ENCODE measurements around the gene LHX5.
"Not testable (repeated sequence)": the region's sequence is repeated elsewhere in the genome, so short reads cannot be mapped to it uniquely, and the experiment has no call there.

The LHX5 gene

DNA sequence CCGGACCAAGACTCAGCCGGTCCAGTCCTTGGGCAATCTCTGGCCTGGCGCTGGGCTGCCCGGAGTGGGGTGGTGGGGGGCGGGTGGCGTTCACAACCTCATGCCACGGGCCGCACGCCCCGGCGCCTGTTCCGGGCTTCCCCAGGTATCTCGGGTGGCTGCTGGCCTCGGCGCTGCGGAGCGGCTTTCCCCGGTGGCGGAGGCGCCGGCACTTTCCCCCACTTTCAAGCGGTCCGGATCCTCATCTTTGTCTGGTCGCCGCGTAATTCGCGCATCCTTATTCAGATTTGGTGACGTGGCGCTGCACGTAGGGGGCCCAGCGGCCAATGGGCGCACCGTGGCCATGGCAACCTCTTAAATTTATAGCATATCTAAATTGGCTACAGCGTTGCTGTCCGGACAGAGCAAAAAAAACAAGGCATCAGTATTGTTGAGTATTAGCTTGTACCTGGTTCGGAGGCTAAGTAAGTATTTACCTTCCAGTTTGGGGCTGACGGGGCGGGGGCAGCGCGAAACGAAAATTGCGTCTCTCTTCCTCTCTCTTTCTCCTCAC is at the start of gene LHX5:
TSS of gene LHX5 (minus strand) at position 253 of the 553 bp plus-strand sequence. CDS start 373 bp downstream, outside the sequence.
- Mint-ChIP-seq H3K36me3 (ENCODE audit: low read depth) (no peaks in the 10 kb centered on the region), H3K27me3 (peaks cover 100% of the 10 kb centered on the region), H3K4me3 (no peak within 1 kb of the TSS), H3K27ac (no peak within 1 kb of the TSS), H3K9me3 (no peaks in the 10 kb centered on the region), H3K4me1 (ENCODE audit: low read depth) (peaks cover 3% of the 10 kb centered on the region)
- intact Hi-C loops (cut with micrococcal nuclease), result no loop called here

GRCh38 chr12:113519464-113520307 is 48.0 kb upstream of the LHX5 start:
- intact Hi-C loops (cut with micrococcal nuclease), result no loop called here
- no peak overlapping the region for H3K4me3 Mint-ChIP-seq
- H3K27me3 Mint-ChIP-seq, result peaks cover 76% of the 10 kb centered on the region
- no peak overlapping the region for H3K27ac Mint-ChIP-seq
- H3K9me3 Mint-ChIP-seq, result no peaks in the 10 kb centered on the region
- no peaks in the 10 kb centered on the region for H3K36me3 Mint-ChIP-seq (ENCODE audit: low read depth)
- H3K4me1 Mint-ChIP-seq (ENCODE audit: low read depth), result no peaks in the 10 kb centered on the region

DNA sequence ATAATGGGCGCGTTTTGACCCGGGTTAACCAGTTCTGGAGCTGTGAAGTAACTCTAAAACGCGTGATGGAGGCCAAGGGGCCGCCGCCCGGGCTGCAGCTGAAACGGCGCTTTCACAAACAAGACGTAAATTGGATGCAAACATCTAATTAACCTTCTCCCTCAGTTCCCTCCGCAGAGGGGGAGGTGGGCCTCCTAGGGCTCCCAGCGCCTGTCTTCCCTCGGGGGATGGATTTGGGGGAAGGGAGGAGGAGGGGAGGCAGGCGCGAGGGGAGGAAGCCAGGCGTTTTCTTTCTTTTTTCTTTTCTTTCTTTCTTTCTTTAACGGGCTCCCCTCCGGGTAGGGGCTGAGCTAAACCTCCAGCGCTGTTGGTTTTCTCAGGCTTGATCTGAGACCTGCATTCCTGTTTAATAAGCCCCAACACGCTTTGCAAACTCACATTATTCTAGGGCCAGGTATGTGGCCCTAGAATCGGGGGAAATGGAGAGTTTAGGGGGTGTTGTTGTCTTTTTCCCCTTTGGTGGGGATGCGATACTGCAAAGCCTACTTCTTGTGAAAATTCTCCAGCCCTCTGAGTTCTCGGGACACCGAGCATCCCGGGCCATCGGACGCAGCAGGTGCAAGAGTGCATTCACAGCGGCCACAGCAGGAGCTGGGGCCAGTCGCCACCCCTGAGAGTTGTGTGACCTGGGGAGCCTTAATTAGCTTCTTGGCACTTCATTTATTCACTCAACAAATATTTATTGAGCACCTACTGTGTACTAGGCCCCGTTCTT is 43.6 kb upstream of the LHX5 start:
- H3K27ac Mint-ChIP-seq, result no peak overlapping the region
- H3K27me3 Mint-ChIP-seq, result peaks cover 73% of the 10 kb centered on the region
- H3K9me3 Mint-ChIP-seq, result no peaks in the 10 kb centered on the region
- intact Hi-C loops (cut with micrococcal nuclease), result no loop called here
- no peaks in the 10 kb centered on the region for H3K4me1 Mint-ChIP-seq (ENCODE audit: low read depth)
- H3K4me3 Mint-ChIP-seq, result no peak overlapping the region
- no peaks in the 10 kb centered on the region for H3K36me3 Mint-ChIP-seq (ENCODE audit: low read depth)

DNA sequence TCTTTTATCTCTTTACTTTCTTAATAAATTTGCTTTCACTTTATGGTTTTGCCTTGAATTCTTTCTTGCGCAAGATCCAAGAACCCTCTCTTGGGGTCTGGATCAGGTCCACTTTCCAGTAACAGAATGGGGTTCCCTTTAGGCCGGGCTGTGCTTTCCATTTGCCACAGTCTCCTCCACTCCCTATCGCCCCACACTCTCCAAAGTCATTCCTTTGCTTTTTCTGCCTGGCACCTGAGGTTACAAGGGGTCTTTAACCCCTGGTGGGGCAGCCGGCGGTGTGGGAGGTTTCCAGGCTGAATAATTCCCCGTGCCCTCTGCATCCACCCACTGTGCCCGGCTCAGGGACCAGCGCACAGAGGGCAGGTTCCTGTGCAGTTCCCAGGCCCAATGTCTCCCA is 42.9 kb upstream of the LHX5 start:
- intact Hi-C loops (cut with micrococcal nuclease), result no loop called here
- Mint-ChIP-seq H3K36me3 (ENCODE audit: low read depth) (no peaks in the 10 kb centered on the region), H3K9me3 (no peaks in the 10 kb centered on the region), H3K27me3 (peaks cover 72% of the 10 kb centered on the region), H3K4me1 (ENCODE audit: low read depth) (no peaks in the 10 kb centered on the region), H3K4me3 (no peak overlapping the region), H3K27ac (no peak overlapping the region)

GRCh38 chr12:113512568-113512967 is 40.9 kb upstream of the LHX5 start:
- intact Hi-C loops (cut with micrococcal nuclease), result no loop called here
- Mint-ChIP-seq H3K27me3 (peaks cover 62% of the 10 kb centered on the region), H3K9me3 (no peaks in the 10 kb centered on the region), H3K36me3 (ENCODE audit: low read depth) (no peaks in the 10 kb centered on the region), H3K27ac (no peak overlapping the region), H3K4me1 (ENCODE audit: low read depth) (no peaks in the 10 kb centered on the region), H3K4me3 (no peak overlapping the region)

- Mint-ChIP-seq H3K9me3 (no peaks in the 10 kb centered on the region), H3K27me3 (peaks cover 36% of the 10 kb centered on the region), H3K4me3 (no peak overlapping the region), H3K36me3 (ENCODE audit: low read depth) (no peaks in the 10 kb centered on the region), H3K4me1 (ENCODE audit: low read depth) (no peaks in the 10 kb centered on the region), H3K27ac (no peak overlapping the region)
- intact Hi-C loops (cut with micrococcal nuclease), result no loop called here
These were observed 35.2 kb upstream of the LHX5 start for GRCh38 chr12:113506867-113507266.

GRCh38 chr12:113505941-113506340 is 34.3 kb upstream of the LHX5 start:
- no peak overlapping the region for H3K4me3 Mint-ChIP-seq
- H3K36me3 Mint-ChIP-seq (ENCODE audit: low read depth), result no peaks in the 10 kb centered on the region
- no peak overlapping the region for H3K27ac Mint-ChIP-seq
- H3K9me3 Mint-ChIP-seq, result no peaks in the 10 kb centered on the region
- H3K27me3 Mint-ChIP-seq, result peaks cover 39% of the 10 kb centered on the region
- intact Hi-C loops (cut with micrococcal nuclease), result no loop called here
- H3K4me1 Mint-ChIP-seq (ENCODE audit: low read depth), result no peaks in the 10 kb centered on the region

DNA sequence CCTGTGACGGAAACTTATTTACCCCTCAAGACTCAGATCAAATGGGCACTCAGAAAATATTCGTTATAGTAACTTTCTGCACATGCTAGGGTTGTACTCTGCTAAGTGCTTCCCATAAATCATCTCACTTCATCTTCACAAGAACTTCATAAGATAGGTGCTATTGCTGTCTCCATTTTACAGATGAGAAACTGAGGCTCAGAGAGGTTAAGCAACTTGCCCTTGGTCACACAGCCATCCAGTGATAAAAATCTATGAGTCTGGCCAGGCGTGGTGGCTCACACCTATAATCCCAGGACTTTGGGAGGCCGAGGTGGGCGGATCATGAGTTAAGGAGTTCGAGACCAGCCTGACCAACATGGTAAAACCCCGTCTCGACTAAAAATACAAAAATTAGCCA is 33.2 kb upstream of the LHX5 start:
- Mint-ChIP-seq H3K36me3 (ENCODE audit: low read depth) (no peaks in the 10 kb centered on the region), H3K9me3 (no peaks in the 10 kb centered on the region), H3K27ac (no peak overlapping the region), H3K27me3 (peaks cover 42% of the 10 kb centered on the region), H3K4me1 (ENCODE audit: low read depth) (no peaks in the 10 kb centered on the region), H3K4me3 (no peak overlapping the region)
- intact Hi-C loops (cut with micrococcal nuclease), result no loop called here

DNA sequence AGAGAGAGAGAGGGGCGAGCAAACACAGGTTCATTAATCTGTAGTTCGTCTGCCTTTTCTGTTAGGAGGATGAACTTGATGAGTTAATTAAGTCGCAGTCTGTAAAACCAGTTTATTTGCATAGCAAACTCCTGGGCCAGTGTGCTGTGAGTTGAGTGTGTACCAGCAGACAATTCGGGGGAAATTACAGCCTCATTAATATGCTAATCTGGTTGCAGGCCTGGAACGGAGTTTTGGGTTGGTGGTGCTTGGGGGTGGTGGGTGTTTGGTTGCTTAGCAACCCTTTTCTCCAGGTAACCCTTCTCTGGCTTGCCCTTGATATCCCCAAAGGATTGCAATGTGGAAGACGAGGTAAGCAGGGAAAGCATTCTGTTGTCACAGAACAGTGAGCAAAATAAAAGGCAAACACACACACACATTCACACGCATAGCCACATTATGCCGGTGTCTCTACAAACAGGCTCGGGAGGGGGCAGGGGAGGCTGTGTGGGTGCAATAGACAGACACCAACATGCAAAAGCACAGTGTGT is 29.2 kb upstream of the LHX5 start:
- Mint-ChIP-seq H3K4me1 (ENCODE audit: low read depth) (no peaks in the 10 kb centered on the region), H3K36me3 (ENCODE audit: low read depth) (no peaks in the 10 kb centered on the region), H3K9me3 (no peaks in the 10 kb centered on the region), H3K4me3 (no peak overlapping the region), H3K27me3 (peaks cover 32% of the 10 kb centered on the region), H3K27ac (no peak overlapping the region)
- intact Hi-C loops (cut with micrococcal nuclease), result no loop called here

- Mint-ChIP-seq H3K36me3 (ENCODE audit: low read depth) (no peaks in the 10 kb centered on the region), H3K4me3 (no peak overlapping the region), H3K27me3 (peaks cover 30% of the 10 kb centered on the region), H3K27ac (no peak overlapping the region), H3K4me1 (ENCODE audit: low read depth) (no peaks in the 10 kb centered on the region), H3K9me3 (no peaks in the 10 kb centered on the region)
- intact Hi-C loops (cut with micrococcal nuclease), result no loop called here
These were observed 28.6 kb upstream of the LHX5 start for GRCh38 chr12:113500306-113500675.

GRCh38 chr12:113498490-113498889 is 26.8 kb upstream of the LHX5 start:
- no peaks in the 10 kb centered on the region for H3K36me3 Mint-ChIP-seq (ENCODE audit: low read depth)
- H3K9me3 Mint-ChIP-seq, result no peaks in the 10 kb centered on the region
- H3K4me3 Mint-ChIP-seq, result no peak overlapping the region
- peaks cover 28% of the 10 kb centered on the region for H3K27me3 Mint-ChIP-seq
- no peaks in the 10 kb centered on the region for H3K4me1 Mint-ChIP-seq (ENCODE audit: low read depth)
- intact Hi-C loops (cut with micrococcal nuclease), result no loop called here
- H3K27ac Mint-ChIP-seq, result no peak overlapping the region

- no peaks in the 10 kb centered on the region for H3K36me3 Mint-ChIP-seq (ENCODE audit: low read depth)
- intact Hi-C loops (cut with micrococcal nuclease), result no loop called here
- no peaks in the 10 kb centered on the region for H3K9me3 Mint-ChIP-seq
- H3K27me3 Mint-ChIP-seq, result peaks cover 26% of the 10 kb centered on the region
- H3K4me1 Mint-ChIP-seq (ENCODE audit: low read depth), result no peaks in the 10 kb centered on the region
- H3K27ac Mint-ChIP-seq, result no peak overlapping the region
- no peak overlapping the region for H3K4me3 Mint-ChIP-seq
These were observed 26.0 kb upstream of the LHX5 start for GRCh38 chr12:113497693-113498092.

- H3K27me3 Mint-ChIP-seq, result peaks cover 24% of the 10 kb centered on the region
- H3K36me3 Mint-ChIP-seq (ENCODE audit: low read depth); H3K4me3 Mint-ChIP-seq; intact Hi-C loops (cut with micrococcal nuclease); H3K9me3 Mint-ChIP-seq; H3K27ac Mint-ChIP-seq; H3K4me1 Mint-ChIP-seq (ENCODE audit: low read depth): not testable (repeated sequence)
These were observed 24.3 kb upstream of the LHX5 start for GRCh38 chr12:113495941-113496340.

GRCh38 chr12:113488322-113488721 is 16.7 kb upstream of the LHX5 start:
- H3K36me3 Mint-ChIP-seq (ENCODE audit: low read depth), result no peaks in the 10 kb centered on the region
- H3K27ac Mint-ChIP-seq, result no peak overlapping the region
- no peaks in the 10 kb centered on the region for H3K9me3 Mint-ChIP-seq
- intact Hi-C loops (cut with micrococcal nuclease), result no loop called here
- H3K4me3 Mint-ChIP-seq, result no peak overlapping the region
- H3K4me1 Mint-ChIP-seq (ENCODE audit: low read depth), result no peaks in the 10 kb centered on the region
- H3K27me3 Mint-ChIP-seq, result peaks cover 41% of the 10 kb centered on the region

Measured in dendritic cell treated with granulocyte-macrophage colony-stimulating factor and Interleukin-4, amounts not matched to agents 40 ng/mL and 50 ng/mL, for 4 days (primary cell).